ENCODE measurements around the gene TUBA8. TPM values are rescaled to one million over a fixed set of nuclear protein-coding genes. Genes with fewer than 3 reads are reported as not detected.
"Not testable (repeated sequence)": the region's sequence is repeated elsewhere in the genome, so short reads cannot be mapped to it uniquely, and the experiment has no call there.

The TUBA8 gene
- total RNA-seq (2014; rRNA removed; shearing (Covaris generic); ENCODE audit: low replicate concordance) = 0.46 and 3.8 TPM in 2 replicates

DNA sequence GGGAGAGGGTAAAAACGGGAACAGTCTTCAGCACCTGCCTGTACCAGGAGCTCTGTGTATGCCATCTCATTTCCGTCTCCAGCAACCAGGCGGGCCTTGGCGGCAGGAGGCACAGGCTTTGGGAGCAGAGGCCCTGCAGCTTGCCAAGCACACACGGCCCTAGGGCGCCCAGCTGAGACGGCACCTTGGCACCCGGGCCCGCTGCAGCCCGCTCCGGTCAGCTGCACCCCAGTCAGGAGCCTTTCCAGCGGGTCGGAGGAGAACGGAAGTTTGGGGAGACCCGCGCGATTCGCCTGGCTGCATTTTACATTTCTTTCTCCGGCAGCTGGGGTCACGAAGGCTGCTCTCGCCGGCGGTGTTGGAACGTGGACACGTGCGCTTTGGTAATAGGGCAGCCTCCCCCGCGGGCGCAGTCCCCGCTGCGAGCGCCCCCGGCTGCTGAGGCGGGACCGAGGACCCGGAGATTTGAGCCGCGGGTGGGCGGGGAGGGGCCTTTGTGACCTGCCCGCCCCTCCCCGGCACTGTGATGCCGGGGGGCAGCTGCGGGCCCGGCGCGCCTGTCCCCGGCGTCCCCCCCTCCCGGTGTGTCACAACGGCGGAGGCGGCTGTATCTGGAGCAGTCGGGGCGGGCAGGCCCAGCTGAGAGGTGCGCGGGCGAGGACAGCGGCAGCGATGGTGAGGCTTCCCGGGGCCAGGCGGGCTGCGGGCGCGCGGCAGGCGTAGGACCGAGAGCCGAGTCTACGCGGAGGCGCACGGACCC lies at the start of gene TUBA8:
TUBA8 (plus strand) TSS at position 616 of the 760 bp plus-strand sequence; CDS start at position 673, 57 bp downstream.
- Histone ChIP-seq H3K9me3 (no peaks in the 10 kb centered on the region), H3K4me3 (peak within 1 kb of the TSS; percentile 18; the same call in 1 of the 2 replicates), H3K36me3 (no peaks in the 10 kb centered on the region), H3K27me3 (no peaks in the 10 kb centered on the region)
- peak; percentile 32 for DNase-seq

DNA sequence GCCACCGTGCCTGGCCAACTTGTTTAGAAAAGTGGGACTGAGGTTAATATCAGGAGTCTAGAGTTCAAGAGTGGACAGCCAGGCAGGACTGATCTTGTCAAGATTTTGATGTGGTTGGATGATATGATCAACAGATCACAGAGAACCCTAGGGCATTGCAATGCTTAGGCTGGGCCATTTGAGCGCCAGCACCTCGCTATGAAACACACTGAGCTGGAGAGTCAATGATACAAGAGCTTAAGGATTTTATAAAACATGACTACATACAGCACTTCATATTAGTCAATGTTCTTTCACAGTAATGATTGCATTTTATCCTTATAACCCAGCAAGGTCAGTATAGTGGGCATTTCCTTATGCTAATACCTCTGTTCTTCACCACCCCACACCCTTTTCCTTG lies 48.2 kb upstream of the TUBA8 start:
- Histone ChIP-seq H3K9me3 (no peaks in the 10 kb centered on the region), H3K36me3 (no peaks in the 10 kb centered on the region), H3K27me3 (no peaks in the 10 kb centered on the region), H3K4me3 (no peak overlapping the region)
- DNase-seq = no peak

DNA sequence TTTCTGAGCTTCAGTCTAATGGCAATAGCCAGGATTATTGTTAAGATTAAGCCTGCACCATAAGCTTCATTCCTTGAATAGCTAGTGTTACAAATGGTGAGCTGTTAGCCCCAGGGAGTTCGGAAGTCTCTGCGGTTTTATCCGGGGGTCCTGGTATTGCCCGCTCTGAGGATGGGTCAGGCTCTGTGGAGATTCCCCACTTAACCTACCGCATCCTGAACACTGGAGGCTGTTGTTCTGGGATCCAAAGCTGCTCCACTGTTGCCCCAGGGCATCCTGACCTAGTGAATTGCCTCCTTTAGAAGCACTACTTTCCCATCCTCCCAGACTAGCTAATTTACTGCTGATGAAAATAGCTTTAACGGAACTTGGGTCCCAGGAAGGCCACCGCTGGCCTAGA lies 47.3 kb upstream of the TUBA8 start:
- no peaks in the 10 kb centered on the region for H3K36me3 ChIP-seq
- no peak for DNase-seq
- H3K4me3 ChIP-seq = no peak overlapping the region

DNA sequence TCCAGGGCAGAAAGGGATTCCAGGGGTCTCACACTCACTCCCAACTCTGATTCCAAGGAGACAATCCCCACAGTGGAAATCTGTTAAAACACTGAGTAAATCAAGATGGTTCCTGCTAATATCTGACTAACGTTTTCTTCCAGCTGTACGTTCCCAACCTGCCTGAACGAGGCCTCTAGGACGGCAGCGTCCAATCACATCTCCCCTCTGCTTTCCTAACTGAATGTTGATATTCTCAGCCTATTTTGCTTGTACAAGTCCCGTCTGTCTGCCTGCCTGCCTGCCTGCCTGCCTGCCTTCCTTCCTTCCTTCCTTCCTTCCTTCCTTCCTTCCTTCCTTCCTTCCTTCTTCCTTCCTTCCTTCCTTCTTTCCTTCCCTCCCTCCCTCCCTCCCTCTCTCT lies 46.9 kb upstream of the TUBA8 start:
- not testable (repeated sequence) for H3K36me3 ChIP-seq, H3K4me3 ChIP-seq, H3K27me3 ChIP-seq, H3K9me3 ChIP-seq, DNase-seq

More for the DNA sequence above, 47.3 kb upstream of the TUBA8 start:
- Histone ChIP-seq H3K9me3 (no peaks in the 10 kb centered on the region), H3K27me3 (no peaks in the 10 kb centered on the region)

GRCh38 chr22:18064636-18065035 lies 46.0 kb upstream of the TUBA8 start:
- H3K27me3 ChIP-seq = no peaks in the 10 kb centered on the region
- H3K36me3 ChIP-seq = no peaks in the 10 kb centered on the region
- H3K9me3 ChIP-seq = no peaks in the 10 kb centered on the region
- no peak overlapping the region for H3K4me3 ChIP-seq
- no peak for DNase-seq

- Histone ChIP-seq H3K4me3 (no peak overlapping the region), H3K27me3 (no peaks in the 10 kb centered on the region), H3K9me3 (no peaks in the 10 kb centered on the region), H3K36me3 (no peaks in the 10 kb centered on the region)
- DNase-seq = no peak
Measured at GRCh38 chr22:18065256-18065655, 45.4 kb upstream of the TUBA8 start.

GRCh38 chr22:18066181-18066859 lies 44.3 kb upstream of the TUBA8 start:
- no peak for DNase-seq
- no peaks in the 10 kb centered on the region for H3K27me3 ChIP-seq
- no peak overlapping the region for H3K4me3 ChIP-seq
- H3K9me3 ChIP-seq = no peaks in the 10 kb centered on the region
- H3K36me3 ChIP-seq = no peaks in the 10 kb centered on the region

GRCh38 chr22:18067121-18067520 lies 43.5 kb upstream of the TUBA8 start:
- Histone ChIP-seq H3K9me3 (no peaks in the 10 kb centered on the region), H3K27me3 (no peaks in the 10 kb centered on the region), H3K4me3 (no peak overlapping the region), H3K36me3 (no peaks in the 10 kb centered on the region)
- no peak for DNase-seq

GRCh38 chr22:18067548-18068341 lies 42.9 kb upstream of the TUBA8 start:
- Histone ChIP-seq H3K27me3 (no peaks in the 10 kb centered on the region), H3K9me3 (no peaks in the 10 kb centered on the region), H3K4me3 (no peak overlapping the region), H3K36me3 (no peaks in the 10 kb centered on the region)
- peak; percentile 64 for DNase-seq

DNA sequence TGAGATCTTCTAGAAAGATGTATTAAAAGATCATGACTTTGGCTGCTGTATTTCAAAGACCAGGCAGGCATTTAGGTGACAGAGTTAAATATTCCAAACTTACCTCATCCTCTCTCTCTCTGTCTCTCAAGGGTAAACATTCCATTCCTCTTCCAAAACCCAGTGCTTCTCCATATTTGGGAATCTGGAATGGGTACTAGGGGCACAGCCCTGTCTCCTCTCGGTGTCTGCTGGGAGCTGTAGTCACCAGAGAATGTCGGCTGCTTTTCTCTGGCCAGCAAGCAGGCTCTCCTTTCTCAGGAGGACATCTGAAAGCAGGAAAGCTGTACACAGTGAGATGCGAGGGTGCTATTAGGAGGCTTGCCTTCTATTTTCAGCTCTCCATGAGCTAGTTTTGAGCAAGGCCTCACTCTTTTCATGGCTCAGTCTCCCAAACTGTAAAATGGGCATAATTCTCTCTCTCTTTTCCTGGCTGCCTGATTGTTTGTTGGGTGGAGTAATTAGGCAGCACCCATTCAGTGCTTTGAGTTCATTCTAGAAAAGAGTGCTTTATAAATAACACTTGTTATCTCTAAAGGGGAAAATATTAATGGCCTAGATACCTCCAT lies 42.1 kb upstream of the TUBA8 start:
- Histone ChIP-seq H3K4me3 (no peak overlapping the region), H3K36me3 (no peaks in the 10 kb centered on the region), H3K27me3 (no peaks in the 10 kb centered on the region), H3K9me3 (no peaks in the 10 kb centered on the region)
- DNase-seq = no peak

GRCh38 chr22:18069041-18069440 lies 41.6 kb upstream of the TUBA8 start:
- Histone ChIP-seq H3K4me3 (no peak overlapping the region), H3K36me3 (no peaks in the 10 kb centered on the region), H3K9me3 (no peaks in the 10 kb centered on the region), H3K27me3 (no peaks in the 10 kb centered on the region)
- DNase-seq = no peak

DNA sequence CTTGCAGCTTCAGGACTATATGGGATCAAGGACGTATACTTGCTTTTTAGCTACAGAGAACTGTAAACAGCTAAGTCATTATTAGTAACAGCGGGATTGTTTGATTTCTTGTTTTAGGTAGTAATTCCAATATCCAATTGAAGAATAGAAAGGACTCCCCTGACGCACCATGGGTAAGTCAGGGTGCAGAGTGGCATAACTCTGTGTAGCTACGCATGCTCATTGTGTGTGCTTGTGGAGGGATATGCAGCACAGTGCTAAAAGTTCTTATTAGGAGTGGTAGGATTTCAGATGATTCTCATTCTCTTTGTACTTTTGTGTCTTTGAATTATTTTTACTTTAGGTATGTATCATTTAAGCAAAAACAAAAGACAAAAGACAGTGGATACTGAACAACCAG lies 40.6 kb upstream of the TUBA8 start:
- Histone ChIP-seq H3K9me3 (no peaks in the 10 kb centered on the region), H3K36me3 (no peaks in the 10 kb centered on the region), H3K27me3 (no peaks in the 10 kb centered on the region), H3K4me3 (no peak overlapping the region)
- DNase-seq = no peak

DNA sequence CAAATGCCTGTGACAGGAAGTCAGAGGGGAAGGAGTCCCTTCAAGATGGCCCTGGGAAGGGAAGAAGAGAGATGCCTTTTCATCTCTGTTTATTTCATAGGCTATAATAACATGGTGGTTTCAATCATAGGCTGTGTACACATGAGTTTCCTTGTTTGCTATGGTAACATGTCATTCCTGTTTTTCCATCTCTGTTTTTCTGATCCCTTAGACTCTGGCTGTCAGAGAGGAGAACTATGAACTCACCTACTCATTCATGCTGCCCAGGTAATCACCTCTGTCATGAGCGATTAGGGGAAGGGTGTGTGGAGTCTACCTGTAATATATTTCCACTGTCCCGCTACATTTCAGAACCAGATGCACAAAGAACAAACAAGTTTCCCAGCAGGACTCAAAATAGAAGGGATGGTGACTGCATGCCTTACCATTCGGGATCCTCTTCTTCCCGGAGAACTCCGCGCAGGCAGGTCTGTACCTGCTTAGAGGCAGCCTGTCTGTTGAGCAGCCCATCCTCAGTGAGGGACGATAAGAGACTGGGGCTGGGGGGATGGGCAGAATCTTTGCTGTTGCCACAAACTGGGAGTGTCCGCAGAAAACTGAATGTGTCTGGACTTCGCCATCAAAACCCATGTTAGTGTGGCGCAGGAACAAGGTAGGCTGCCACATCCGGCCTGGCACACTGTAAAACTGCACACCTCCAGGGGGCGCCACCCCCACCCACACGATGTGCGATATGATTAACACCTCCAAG lies 39.9 kb upstream of the TUBA8 start:
- DNase-seq = no peak
- Histone ChIP-seq H3K27me3 (no peaks in the 10 kb centered on the region), H3K36me3 (no peaks in the 10 kb centered on the region), H3K4me3 (no peak overlapping the region), H3K9me3 (no peaks in the 10 kb centered on the region)

DNA sequence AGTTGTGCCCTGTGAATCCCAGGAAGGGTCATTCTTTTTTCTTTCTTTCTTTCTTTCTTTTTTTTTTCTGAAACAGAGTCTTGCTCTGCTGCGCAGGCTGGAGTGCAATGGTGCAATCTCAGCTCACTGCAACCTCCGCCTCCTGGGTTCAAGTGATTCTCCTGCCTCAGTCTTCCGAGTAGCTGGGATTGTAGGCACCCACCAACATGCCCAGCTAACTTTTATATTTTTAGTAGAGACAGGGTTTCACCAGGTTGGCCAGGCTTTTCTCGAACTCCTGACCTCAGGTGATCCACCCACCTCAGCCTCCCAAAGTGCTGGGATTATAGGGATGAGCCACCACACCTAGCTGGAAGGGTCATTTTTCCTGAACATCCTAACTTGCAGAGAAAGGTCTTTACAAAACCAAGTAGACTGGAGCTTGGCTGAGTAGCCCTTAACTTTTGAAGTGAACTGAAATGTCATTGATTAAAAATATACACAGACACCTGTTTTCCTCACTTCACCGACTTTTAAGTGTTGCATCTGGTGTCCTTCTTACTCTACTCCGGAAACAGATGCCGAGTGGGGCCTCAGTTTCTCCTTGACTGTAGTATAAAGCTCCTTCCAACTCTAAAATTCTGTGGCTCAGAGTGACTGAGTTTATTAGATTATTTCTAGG lies 39.2 kb upstream of the TUBA8 start:
- not testable (repeated sequence) for H3K4me3 ChIP-seq, H3K36me3 ChIP-seq, DNase-seq, H3K9me3 ChIP-seq, H3K27me3 ChIP-seq

GRCh38 chr22:18071968-18072310 lies 38.7 kb upstream of the TUBA8 start:
- Histone ChIP-seq H3K4me3 (no peak overlapping the region), H3K9me3 (no peaks in the 10 kb centered on the region), H3K36me3 (no peaks in the 10 kb centered on the region), H3K27me3 (no peaks in the 10 kb centered on the region)
- DNase-seq = no peak

DNA sequence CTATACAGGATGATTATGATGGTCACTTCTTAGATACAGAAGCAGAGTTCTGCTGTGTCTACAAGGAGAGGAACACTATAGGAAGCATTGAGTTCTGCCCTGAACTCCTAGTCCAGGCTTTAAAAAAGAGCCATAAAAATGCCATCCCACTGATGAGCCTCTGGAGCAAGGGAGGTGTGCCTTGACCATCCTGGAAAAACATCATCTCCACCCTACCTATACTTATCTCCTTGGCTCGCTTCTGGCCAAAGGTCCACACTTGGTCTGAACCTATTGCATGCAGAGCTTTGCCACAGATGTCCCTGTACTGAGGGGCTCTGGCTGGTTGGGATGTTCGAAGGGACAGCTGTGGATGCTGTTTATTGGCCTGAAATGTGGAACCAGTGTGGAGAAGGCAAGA lies 37.1 kb upstream of the TUBA8 start:
- DNase-seq = no peak
- H3K4me3 ChIP-seq = no peak overlapping the region
- H3K27me3 ChIP-seq = no peaks in the 10 kb centered on the region
- 0 out of 2 replicates have a peak, but pooled peaks cover 3% of the 10 kb centered on the region for H3K36me3 ChIP-seq
- H3K9me3 ChIP-seq = no peaks in the 10 kb centered on the region
